Neural cell (in vitro differentiated cells): Measurements from ENCODE around the gene FAM193B. TPM values are rescaled to one million over a fixed set of nuclear protein-coding genes. Genes with fewer than 3 reads are reported as not detected.

Experiments
- H2AFZ ChIP-seq: fragments of 200-600, 300-800 bp; sonication (generic), shearing (Covaris generic); 2 replicates; pipeline ENCODE4 v1.6.0; 2014; ENCODE audit warnings: low read depth, mild to moderate bottlenecking, antibody characterized with exemption, low read length, moderate library complexity
- H3F3A ChIP-seq: fragments of 200-600 bp; shearing (Covaris generic); 2 replicates; pipeline ENCODE4 v1.6.1; 2016; ENCODE audit warnings: mild to moderate bottlenecking, moderate library complexity, mixed read lengths, antibody characterized with exemption, low read length; ENCODE audit not compliant: insufficient read depth, poor library complexity, severe bottlenecking
- H3K27ac ChIP-seq: fragments of 200-600, 300-800 bp; sonication (generic), shearing (Covaris generic); 2 replicates; pipeline ENCODE4 v1.5.1; 2014; ENCODE audit warnings: mild to moderate bottlenecking, low read length, moderate library complexity
- H3K27me3 ChIP-seq: fragments of 300-800, 200-600 bp; sonication (generic), shearing (Covaris generic); 2 replicates; pipeline ENCODE4 v1.6.0; 2014; ENCODE audit warnings: mild to moderate bottlenecking, low read depth, low read length, moderate library complexity; ENCODE audit not compliant: insufficient read depth
- H3K36me3 ChIP-seq: fragments of 300-800, 200-600 bp; sonication (generic), shearing (Covaris generic); 2 replicates; pipeline ENCODE4 v1.5.1; 2014; ENCODE audit warnings: mild to moderate bottlenecking, antibody characterized with exemption, low read length, moderate library complexity; ENCODE audit not compliant: insufficient read depth
- H3K4me2 ChIP-seq: fragments of 300-800, 200-600 bp; sonication (generic), shearing (Covaris generic); 2 replicates; pipeline ENCODE4 v1.6.0; 2014; ENCODE audit warnings: mild to moderate bottlenecking, low read length
- H3K4me3 ChIP-seq: fragments of 300-800, 200-600 bp; sonication (generic), shearing (Covaris generic); 2 replicates; pipeline ENCODE4 v1.5.1; 2014; ENCODE audit warnings: mild to moderate bottlenecking, low read length, moderate library complexity
- H3K79me2 ChIP-seq: fragments of 200-600 bp; shearing (Covaris generic); replicated peaks from 2 replicates; pipeline ENCODE4 v1.6.0; 2014; ENCODE audit warnings: mild to moderate bottlenecking, low read length, moderate library complexity; ENCODE audit not compliant: insufficient read depth
- H3K9ac ChIP-seq: fragments of 300-800, 200-600 bp; sonication (generic), shearing (Covaris generic); 2 replicates; pipeline ENCODE4 v1.6.1; 2016; ENCODE audit warnings: mild to moderate bottlenecking, low read length, mixed read lengths
- H3K9me2 ChIP-seq: fragments of 200-600 bp; shearing (Covaris generic); 2 replicates; pipeline ENCODE4 v1.6.1; 2016; ENCODE audit warnings: mild to moderate bottlenecking, low read length, mixed read lengths; ENCODE audit not compliant: insufficient read depth
- H3K9me3 ChIP-seq: fragments of 200-600, 300-800 bp; sonication (generic), shearing (Covaris generic); 2 replicates; pipeline ENCODE4 v1.6.1; 2016; ENCODE audit warnings: mild to moderate bottlenecking, mixed run types, low read length, moderate library complexity, mixed read lengths
- H4K20me1 ChIP-seq: fragments of 200-600 bp; shearing (Covaris generic); 2 replicates; pipeline ENCODE4 v1.6.1; 2016; ENCODE audit warnings: mild to moderate bottlenecking, mixed run types; ENCODE audit not compliant: insufficient read depth
- EP300 ChIP-seq: fragments of 450-650 bp; conservative IDR thresholded peaks from 2 replicates; pipeline ENCODE4 v1.6.1; 2014; ENCODE audit warnings: antibody characterized with exemption, mild to moderate bottlenecking, moderate library complexity; ENCODE audit not compliant: poor library complexity, severe bottlenecking
- EZH2 ChIP-seq: fragments of 200-600, 300-800 bp; shearing (Covaris generic), sonication (generic); IDR thresholded peaks from 2 replicates; pipeline ENCODE4 v1.6.1; 2014; ENCODE audit warnings: antibody characterized with exemption, low read length, borderline replicate concordance, mild to moderate bottlenecking; ENCODE audit not compliant: insufficient read depth, poor library complexity, severe bottlenecking
- MXI1 ChIP-seq: fragments of 450-650 bp; conservative IDR thresholded peaks from 2 replicates; pipeline ENCODE4 v1.6.1; 2014; ENCODE audit warnings: antibody characterized with exemption, mild to moderate bottlenecking; ENCODE audit not compliant: poor library complexity, severe bottlenecking
- POLR2AphosphoS5 ChIP-seq: IDR thresholded peaks from 2 replicates; pipeline ENCODE4 v1.6.1; 2012
- RAD21 ChIP-seq: fragments of 450-650 bp; conservative IDR thresholded peaks from 2 replicates; pipeline ENCODE4 v1.6.1; 2014; ENCODE audit warnings: antibody characterized with exemption, mild to moderate bottlenecking, moderate library complexity
- SMC3 ChIP-seq: fragments of 450-650 bp; conservative IDR thresholded peaks from 2 replicates; pipeline ENCODE4 v1.6.1; 2014; ENCODE audit warnings: antibody characterized with exemption, mild to moderate bottlenecking, moderate library complexity; ENCODE audit not compliant: poor library complexity
- TAF1 ChIP-seq: IDR thresholded peaks from 2 replicates; pipeline ENCODE4 v1.6.1; 2012; ENCODE audit warnings: low read depth
- polyA plus RNA-seq: library from polyadenylated mRNA; depleted of rRNA; stranded (reverse); fragments of >200 nt; gene quantifications from 2 replicates; pipeline ENCODE4 v1.2.3, GENCODE V29; 2014
- TF ChIP-seq, protein P1 (sequence below): fragments of 450-650 bp; IDR thresholded peaks from 2 replicates; pipeline ENCODE4 v1.5.1; 2014; ENCODE audit warnings: antibody characterized with exemption, mild to moderate bottlenecking, moderate library complexity; ENCODE audit not compliant: poor library complexity, severe bottlenecking
- TF ChIP-seq, protein P2 (sequence below): IDR thresholded peaks from 2 replicates; pipeline ENCODE4 v1.6.1; 2012; ENCODE audit warnings: borderline replicate concordance

Gene FAM193B
- polyA plus RNA-seq, 1 donor from 2014 or later: 79.2 TPM

DNA sequence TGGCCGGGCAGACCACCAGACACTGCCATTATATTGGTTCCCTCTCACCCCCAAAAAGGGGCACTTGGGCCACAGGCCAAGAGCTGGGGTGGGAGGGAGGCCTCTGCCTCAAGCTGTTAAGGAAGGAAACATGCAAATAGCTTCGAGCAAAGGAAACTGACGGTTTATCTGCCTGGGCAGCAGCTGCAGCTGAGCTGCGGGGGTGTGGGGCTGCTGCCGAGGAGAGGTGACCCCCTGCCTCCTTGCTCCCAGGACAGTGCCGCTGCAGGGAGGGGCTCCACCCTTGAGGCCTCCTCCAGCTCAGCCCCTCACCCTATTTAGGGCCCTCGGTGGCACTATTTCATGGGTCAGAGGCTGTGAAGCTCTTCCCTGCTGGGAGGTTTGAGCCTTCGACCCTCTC lies 45.5 kb downstream of the FAM193B start:
- H2AFZ ChIP-seq: no peak overlapping the region
- H3K9me3 ChIP-seq: no peaks in the 10 kb centered on the region
- no peak overlapping the region for H3K4me3 ChIP-seq
- H4K20me1 ChIP-seq: no peaks in the 10 kb centered on the region
- no peaks in the 10 kb centered on the region for H3K27me3 ChIP-seq
- no peaks in the 10 kb centered on the region for H3K79me2 ChIP-seq
- no peaks in the 10 kb centered on the region for H3K9me2 ChIP-seq
- no peak overlapping the region for H3K4me2 ChIP-seq
- TF ChIP-seq TAF1 (no peak), EP300 (no peak), SMC3 (no peak), EZH2 (no peak), POLR2AphosphoS5 (no peak), MXI1 (no peak), RAD21 (no peak)
- TF ChIP-seq, protein P1, sequence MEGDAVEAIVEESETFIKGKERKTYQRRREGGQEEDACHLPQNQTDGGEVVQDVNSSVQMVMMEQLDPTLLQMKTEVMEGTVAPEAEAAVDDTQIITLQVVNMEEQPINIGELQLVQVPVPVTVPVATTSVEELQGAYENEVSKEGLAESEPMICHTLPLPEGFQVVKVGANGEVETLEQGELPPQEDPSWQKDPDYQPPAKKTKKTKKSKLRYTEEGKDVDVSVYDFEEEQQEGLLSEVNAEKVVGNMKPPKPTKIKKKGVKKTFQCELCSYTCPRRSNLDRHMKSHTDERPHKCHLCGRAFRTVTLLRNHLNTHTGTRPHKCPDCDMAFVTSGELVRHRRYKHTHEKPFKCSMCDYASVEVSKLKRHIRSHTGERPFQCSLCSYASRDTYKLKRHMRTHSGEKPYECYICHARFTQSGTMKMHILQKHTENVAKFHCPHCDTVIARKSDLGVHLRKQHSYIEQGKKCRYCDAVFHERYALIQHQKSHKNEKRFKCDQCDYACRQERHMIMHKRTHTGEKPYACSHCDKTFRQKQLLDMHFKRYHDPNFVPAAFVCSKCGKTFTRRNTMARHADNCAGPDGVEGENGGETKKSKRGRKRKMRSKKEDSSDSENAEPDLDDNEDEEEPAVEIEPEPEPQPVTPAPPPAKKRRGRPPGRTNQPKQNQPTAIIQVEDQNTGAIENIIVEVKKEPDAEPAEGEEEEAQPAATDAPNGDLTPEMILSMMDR: no peak
- TF ChIP-seq, protein P2, sequence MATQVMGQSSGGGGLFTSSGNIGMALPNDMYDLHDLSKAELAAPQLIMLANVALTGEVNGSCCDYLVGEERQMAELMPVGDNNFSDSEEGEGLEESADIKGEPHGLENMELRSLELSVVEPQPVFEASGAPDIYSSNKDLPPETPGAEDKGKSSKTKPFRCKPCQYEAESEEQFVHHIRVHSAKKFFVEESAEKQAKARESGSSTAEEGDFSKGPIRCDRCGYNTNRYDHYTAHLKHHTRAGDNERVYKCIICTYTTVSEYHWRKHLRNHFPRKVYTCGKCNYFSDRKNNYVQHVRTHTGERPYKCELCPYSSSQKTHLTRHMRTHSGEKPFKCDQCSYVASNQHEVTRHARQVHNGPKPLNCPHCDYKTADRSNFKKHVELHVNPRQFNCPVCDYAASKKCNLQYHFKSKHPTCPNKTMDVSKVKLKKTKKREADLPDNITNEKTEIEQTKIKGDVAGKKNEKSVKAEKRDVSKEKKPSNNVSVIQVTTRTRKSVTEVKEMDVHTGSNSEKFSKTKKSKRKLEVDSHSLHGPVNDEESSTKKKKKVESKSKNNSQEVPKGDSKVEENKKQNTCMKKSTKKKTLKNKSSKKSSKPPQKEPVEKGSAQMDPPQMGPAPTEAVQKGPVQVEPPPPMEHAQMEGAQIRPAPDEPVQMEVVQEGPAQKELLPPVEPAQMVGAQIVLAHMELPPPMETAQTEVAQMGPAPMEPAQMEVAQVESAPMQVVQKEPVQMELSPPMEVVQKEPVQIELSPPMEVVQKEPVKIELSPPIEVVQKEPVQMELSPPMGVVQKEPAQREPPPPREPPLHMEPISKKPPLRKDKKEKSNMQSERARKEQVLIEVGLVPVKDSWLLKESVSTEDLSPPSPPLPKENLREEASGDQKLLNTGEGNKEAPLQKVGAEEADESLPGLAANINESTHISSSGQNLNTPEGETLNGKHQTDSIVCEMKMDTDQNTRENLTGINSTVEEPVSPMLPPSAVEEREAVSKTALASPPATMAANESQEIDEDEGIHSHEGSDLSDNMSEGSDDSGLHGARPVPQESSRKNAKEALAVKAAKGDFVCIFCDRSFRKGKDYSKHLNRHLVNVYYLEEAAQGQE: no peak
- no peak overlapping the region for H3K9ac ChIP-seq
- H3K36me3 ChIP-seq: peaks cover 2% of the 10 kb centered on the region
- no peaks in the 10 kb centered on the region for H3F3A ChIP-seq
- H3K27ac ChIP-seq: no peak overlapping the region

DNA sequence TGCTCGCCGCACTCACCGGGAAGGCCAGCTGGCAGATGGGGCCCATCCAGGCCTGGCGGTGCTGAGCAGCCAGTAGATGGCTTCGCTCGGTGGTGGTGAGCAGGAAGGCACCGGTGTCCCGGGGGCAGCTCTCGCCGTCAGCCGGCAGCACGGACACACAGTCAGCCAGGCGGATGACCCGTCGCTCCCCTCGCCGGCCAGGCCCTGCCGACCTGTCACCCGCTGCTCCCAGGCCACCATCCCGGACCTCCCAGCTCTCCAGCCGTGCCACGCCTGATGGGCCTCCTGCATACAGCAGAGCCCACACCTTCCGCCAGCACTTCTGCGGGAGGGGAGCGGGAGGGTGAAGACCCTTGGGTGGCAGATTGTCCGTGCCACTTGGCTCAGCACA lies 46.1 kb downstream of the FAM193B start:
- H3K4me2 ChIP-seq: no peak overlapping the region
- no peaks in the 10 kb centered on the region for H3K27me3 ChIP-seq
- H2AFZ ChIP-seq: no peak overlapping the region
- TF ChIP-seq POLR2AphosphoS5 (no peak), EP300 (no peak), SMC3 (no peak), MXI1 (no peak), RAD21 (no peak), EZH2 (no peak), TAF1 (no peak)
- TF ChIP-seq, protein P1: no peak
- TF ChIP-seq, protein P2: no peak
- no peaks in the 10 kb centered on the region for H3K9me3 ChIP-seq
- H4K20me1 ChIP-seq: no peaks in the 10 kb centered on the region
- no peak overlapping the region for H3K4me3 ChIP-seq
- no peaks in the 10 kb centered on the region for H3K36me3 ChIP-seq
- no peaks in the 10 kb centered on the region for H3K9me2 ChIP-seq
- H3K9ac ChIP-seq: no peak overlapping the region
- no peaks in the 10 kb centered on the region for H3K79me2 ChIP-seq
- H3F3A ChIP-seq: no peaks in the 10 kb centered on the region
- no peak overlapping the region for H3K27ac ChIP-seq
